GM18502 (cell line): ENCODE measurements around the gene FAM13A.
"Not testable (repeated sequence)": the region's sequence is repeated elsewhere in the genome, so short reads cannot be mapped to it uniquely, and the experiment has no call there.

Experiments
- ATAC-seq: cut with Tn5 transposase; IDR thresholded peaks from one replicate; pipeline ENCODE4 v1.9.1; 2021; ENCODE audit warnings: mild to moderate bottlenecking; ENCODE audit not compliant: unreplicated experiment, poor library complexity

The FAM13A gene

DNA sequence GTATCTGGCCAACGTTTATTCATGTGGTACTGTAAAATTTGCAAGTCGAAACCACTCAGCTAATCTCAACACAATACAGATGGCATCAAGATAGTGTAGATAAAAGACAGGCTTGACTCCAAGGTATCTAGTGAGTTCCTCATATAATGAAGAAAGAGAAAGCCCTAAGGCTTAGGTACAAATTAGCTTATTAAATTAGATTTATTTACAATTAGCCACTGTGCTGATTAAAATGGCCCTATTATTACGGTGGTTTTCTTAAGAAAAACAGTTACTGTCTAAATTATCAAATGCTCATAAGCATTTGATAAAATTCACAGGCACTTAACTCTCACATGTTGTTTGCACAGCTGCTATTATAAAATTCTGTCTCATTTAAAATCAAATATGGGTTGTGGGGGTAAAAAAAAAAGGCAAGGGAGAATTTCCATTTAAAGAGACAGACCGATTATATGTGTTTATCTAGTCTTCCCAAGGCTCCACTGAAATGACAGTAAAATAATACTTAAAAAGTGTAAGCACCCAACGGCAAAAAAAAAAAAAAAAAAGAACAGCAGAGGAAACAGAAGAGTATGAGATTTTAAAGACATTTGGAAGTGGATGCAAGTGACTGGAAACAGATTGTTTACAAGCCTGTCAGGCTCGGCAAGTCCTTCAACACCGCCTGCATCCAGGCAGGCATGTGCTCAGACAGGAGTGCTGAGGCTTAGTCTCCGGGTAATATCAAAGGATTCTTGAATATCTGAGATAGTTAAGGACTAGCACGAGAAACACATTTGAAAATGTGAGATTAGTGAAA, 55.1 kb downstream of the FAM13A start:
- ATAC-seq = no peak

DNA sequence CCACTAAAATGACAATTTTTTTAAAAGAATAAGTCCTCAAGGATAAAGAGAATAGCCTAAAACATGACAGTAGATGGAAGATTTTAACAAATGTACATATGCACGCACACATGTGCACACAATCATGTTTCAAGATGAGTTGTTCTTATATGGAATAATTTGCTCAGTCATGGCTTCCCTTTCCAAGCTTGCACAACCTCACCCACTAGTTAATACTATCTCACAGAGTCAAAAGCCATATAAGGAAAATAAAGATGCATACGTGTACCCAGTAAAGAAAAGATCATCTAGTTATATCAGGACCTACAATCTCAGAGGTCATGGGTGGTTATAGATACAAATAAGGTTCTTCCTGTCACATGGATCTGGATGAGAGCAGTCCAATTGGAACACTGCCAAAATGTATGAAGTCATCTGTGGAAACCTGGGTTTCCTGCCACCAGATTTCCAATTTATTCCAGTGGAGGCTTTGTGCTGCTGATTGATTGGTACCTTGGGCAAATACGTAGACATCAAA, 56.1 kb downstream of the FAM13A start:
- no peak for ATAC-seq

DNA sequence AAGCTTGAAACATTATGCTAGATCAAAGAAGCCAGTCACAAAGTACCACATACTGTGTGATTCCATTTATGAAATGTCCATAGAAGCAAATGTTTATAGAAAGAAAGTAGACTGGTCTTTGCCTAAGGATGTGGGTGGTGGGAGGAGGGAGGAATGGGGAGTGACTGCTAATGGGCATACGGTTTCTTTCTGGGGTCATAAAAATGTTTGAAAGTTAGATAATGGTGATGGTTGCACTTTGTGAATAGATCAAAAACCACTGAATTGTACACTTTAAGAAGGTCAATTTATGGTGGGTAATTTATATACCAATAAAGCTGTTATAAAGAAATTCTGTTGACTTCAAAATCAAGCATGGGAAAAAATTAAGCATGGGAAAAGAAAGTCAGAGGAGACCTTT, 56.6 kb downstream of the FAM13A start:
- ATAC-seq = no peak

DNA sequence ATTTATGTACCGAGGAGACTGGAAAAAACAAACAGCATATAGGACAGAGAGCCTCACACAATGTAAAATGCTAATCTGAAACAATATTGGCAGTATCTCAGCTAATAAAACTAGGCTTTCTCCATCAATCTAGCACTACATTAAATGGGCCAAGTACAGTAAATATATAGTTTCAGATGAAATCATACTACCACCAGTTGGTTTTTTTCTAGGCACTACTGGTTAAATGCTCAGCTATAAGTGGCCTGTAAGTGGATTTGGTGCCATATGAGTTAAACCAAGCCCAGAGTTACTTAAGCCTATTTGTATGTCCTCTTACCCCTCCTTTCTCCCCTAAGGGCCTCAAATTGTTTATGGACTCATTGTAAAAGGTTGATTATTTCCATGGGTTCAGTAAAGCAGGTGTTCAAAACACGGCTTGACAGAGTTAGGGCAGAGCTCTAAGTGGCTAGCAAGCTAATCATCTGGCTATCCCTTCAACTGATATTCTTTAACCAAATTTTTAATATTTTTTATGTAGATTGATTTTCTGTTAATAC, 57.5 kb downstream of the FAM13A start:
- ATAC-seq = no peak

DNA sequence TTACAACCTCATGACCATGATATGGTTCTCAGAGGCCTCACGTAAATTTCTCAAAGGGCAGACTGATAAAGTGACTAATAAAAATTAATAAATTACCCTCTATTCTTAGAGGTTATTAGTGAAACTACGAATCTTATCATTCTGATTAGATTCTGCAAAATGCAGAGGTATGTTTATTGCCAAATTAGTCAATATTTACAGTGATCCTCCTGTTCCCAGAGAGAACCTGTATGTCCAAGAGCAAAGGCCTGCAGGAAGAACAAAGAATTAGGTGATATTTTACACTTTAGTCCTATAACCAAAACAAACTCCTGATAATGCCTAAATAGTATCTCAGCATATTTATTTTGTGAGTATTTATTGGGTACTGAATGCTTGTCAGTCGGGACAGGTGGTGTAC, 58.1 kb downstream of the FAM13A start:
- ATAC-seq = no peak

DNA sequence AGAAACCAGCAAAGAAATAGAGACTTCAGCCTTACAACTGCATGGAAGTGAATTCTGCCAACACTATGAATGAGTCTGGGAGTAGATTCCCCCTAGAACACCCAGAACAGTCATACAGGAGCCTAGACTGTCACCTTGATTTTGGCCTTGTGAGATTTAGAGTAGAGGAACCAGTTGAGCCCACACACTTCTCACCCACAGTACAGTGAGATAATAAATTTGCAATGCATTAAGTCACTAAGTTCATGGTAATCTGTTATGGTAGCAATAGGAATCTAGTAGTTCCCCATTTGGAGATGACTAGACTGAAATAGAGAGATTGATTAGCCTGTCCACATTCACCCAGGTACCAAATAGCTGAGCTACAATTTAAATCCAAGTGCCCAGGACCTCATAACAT, 59.0 kb downstream of the FAM13A start:
- no peak for ATAC-seq

DNA sequence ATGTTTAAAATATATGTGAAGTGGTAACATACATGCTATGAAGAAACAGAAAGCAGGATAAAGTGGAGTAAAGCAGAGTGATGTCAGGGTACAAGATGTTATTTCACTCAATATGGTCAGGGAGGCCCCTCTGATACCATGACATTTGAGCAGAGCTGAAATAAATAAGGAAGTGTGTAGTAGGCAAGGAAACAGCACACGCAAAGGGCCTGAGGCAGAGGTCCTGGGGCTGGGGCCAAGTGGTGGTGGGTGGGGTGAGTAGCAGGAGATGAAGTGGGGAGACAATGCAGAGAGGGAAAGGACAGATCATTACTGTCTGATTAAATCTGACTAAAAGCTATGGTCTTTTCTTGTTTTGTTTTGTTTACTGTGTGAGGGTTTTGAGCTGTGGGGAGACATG, 61.1 kb downstream of the FAM13A start:
- no peak for ATAC-seq

DNA sequence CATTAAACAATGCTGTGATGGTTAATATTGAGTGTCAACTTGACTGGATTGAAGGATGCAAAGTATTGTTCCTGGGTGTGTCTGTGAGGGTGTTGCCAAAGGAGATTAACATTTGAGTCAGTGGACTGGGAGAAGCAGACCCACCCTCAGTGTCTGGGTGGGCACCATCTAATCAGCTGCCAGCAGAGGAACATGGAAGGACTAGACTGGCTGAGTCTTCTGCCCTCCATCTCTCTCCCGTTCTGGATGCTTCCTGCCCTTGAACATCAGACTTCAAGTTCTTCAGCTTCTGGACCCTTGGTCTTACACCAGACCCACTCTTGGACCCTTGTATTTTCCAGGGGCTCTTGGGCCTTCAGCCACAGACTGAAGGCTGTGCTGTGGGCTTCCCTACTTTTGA, 61.7 kb downstream of the FAM13A start:
- not testable (repeated sequence) for ATAC-seq

DNA sequence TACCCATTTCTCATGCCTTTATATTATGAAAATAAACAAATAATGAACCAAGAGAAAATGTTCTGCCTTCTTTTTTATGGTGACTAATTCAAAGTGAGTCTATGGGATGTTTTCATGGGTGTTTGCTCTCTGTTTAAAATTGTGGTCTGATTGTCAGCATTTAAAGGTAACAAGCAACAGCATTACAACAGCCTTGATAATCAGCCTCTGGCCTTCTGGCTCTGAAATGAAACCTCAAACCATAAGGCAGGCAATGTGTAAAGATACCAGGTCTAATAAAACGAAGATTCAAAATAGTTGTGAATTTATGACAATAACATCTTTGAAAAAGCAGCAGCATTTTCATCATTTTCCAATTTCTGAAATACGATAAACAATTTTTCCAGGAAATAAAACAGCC, 63.7 kb downstream of the FAM13A start:
- no peak for ATAC-seq

DNA sequence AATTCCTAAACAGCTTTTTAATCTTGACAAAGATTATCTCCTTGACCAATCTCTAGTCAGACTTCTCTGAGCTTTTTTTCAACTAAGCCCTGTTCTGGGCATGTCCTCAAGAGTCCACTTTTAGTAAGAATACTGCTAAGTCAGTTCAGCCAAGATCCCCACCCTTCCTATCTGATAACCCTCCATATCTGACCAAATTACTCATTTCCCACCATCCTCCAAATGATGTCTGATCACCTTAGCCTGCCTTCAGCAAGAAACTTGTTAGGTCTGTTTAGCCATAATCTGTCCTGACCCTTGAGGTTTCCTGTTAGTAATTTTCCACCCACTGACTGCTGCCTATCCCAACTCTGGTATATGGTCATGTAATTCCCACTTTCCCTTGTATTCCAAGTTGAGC, 65.2 kb downstream of the FAM13A start:
- ATAC-seq = no peak

DNA sequence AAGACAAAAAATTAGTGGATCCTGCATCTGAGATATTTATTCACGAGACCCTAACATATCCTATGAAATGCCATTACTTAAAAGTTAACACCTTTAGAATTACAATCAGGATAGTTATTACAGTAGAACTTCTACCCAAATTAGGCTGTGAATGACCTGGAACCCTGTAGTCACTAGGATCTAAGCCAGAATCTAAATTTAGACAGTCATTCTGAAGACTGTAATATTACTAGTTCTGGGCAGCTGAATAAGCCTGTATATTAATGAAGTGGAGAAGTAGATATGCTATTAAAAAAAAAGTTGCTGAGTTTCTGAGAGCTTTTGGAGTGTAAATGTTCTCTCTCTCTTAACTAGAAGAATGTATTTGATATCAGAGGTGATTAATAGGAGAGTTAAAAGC, 67.0 kb downstream of the FAM13A start:
- ATAC-seq = no peak

DNA sequence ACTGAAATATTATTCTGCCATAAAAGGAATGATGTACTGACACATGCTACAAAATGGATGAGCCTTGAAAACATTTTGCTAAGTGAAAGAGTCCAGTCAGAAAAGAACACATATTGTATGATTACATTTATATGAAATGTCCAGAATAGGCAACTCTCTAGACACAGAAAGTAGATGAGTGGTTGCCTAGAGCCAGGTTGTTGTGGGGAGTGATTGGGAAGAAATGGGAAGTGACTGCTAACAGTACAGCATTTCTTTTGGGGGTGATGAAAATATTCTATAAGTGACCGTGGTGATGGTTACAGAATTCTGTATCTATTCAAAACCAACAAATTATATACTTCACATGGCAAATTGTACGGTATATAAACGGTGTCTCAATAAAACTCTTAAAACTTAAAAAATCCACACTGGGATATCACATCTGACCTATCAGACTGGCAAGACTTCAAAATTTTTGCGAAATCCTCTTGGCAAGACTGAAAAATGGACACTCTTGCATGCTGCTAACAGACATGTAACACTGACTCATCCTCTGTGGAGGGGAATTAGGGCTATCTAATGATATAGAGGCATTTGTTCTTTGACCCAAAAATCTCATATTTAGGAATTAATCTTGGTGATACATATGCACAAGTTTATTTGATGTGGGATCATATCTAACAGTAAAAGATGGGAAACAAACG, 71.8 kb downstream of the FAM13A start:
- no peak for ATAC-seq

DNA sequence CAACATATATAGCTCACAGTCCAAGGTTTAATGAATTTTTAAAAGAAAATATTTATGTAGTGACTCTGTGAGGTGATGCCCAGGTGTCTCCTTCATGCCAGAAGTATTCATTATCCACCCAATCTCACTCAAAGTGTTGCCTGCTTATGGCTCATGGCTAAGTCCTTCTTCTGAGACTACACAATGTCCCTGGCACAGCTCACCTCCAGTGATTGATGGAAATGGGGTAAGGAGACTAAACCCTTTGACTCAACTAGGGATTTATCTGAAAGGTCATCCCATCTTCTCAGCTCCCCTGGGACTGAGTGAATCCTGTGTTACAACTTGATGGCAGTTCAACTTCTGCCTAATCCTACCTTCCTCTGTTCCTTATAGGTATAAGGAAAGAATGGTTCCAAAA, 74.2 kb downstream of the FAM13A start:
- ATAC-seq = no peak

DNA sequence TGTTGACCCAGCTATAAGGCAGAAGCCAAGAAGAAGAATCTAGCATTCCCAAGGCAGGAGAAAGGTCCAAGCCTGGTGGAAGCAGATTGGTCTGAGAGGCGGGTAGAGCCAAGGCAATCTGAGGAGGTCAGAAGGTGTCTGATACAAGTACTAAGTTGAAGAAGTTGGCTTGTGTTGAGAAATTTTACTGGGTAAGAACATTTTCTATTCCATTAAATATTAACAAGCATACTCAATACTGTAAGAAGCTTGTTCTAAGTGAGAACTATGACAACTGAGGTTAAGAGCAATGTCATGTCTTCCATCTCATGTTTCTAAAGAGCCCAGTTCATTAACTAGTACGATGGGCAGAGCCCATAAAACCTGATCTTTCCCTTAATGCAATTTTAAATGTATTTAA, 75.0 kb downstream of the FAM13A start:
- no peak for ATAC-seq

DNA sequence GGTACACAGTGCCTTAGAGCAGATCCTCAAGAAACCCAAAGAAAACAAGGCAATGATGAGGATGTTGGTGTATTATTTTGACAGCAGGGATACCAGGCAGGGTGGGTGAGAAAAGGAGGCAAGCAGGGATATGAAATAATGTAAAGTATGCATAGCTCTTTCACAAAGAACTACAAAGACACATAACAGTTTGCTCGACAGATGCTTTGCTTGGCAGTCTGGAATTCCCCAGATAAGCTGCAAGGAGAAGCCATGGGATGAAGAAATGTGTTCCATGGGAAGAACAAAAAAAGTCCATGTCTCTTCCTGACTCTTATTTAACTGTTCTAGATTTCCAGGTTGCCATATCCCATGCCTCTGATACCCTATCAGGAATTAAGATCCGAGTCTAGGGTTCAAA, 75.4 kb downstream of the FAM13A start:
- no peak for ATAC-seq

DNA sequence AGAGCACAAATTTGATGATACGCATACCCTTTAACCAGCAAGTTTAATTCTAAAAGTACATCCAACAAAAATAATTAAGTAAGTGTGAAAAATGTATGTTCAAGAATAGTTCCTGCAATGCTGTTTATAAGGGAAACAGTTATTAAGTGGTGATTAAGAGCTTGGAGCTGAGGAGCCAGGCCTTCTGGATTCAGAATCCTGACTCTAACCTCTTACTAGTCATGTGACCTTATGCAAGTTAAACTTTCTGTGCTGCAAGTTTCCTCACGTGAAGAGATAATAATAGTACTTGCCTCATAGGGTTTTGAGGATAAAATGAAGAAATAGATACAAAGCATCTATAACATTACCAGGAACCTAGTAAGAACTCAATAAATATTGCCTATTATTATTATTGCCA, 77.7 kb downstream of the FAM13A start:
- no peak for ATAC-seq

DNA sequence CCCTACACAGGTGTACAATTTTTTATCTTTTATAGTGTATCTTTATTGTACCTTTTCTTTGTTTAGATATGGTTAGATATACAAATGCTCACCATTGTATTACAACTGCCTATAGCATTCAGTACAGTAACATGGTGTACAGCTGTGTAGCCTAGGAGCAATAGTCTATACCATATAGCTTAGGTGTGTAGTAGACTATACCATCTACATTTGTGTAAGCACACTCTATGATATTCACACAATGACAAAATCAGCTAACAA, 80.3 kb downstream of the FAM13A start:
- ATAC-seq = no peak

DNA sequence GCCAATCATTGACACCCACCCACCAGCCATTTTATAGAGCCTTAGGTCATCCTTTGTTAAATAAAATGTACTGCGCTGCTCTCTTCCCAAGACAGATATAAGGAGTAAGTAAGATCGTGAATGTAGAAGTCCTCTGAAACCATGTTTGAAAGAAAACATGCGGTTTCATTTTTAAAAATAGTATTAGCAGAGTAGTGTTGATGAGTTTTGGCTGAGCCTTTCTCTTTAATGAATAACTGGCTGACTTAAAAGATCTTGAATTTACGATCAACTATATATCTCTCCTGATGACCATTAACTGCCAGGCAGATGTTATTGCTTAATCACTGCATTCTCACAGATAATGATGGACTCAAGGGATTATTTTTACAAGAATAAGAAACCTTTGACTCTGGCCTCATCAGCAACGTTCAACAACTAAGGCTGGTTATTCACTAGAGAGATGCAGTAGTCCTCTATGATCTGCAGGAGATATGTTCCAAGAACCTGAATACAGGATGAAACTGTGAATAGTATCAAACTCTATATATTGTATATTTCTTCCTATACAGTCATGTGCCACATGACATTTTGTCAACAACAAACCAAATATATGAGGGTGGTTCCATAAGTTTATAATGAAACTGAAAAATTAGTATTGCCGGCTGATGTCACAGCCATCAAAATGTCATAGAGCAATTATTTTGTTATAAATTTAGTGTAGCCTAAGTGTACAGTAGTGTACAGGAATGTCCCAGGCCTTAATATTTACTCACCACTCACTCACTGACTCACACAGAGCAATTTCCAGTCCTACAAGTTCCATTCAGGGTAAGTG, 80.8 kb downstream of the FAM13A start:
- ATAC-seq = no peak

DNA sequence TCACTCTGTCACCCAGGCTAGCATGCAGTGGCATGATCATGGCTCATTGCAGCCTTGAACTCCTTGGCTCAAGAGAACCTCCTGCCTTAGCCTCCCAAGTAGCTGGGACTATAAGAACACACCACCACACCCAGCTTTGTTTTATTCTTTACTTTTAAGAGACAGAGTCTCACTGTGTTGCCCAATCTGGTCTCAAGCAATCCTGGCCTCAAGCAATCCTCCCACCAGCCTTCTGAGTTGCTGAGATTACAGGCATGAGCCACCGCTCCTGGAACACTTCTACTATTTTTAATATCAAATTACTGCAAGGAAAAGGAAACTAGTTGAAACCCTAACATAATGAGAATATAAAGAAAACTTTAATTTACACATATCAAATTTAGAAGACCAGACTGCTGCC, 85.4 kb downstream of the FAM13A start:
- no peak for ATAC-seq

DNA sequence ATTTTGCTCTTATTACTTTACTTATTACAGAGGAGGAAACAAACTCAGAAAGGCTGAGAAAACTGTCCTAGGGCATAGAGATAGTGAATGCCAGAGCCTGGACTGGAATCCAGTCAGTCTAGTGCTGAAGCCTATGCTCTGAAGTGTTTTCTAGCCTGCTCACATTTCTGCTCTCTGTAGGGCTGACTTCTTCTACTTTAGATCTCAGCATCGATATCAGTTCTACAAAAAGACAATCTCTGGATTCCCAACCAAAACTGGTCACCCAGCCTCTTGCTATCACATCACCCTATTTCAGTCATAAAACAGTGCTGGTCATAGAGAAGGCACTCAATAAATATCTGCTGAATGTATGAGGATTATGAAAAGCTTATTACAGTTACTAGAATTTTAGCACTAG, 87.2 kb downstream of the FAM13A start:
- ATAC-seq = no peak

DNA sequence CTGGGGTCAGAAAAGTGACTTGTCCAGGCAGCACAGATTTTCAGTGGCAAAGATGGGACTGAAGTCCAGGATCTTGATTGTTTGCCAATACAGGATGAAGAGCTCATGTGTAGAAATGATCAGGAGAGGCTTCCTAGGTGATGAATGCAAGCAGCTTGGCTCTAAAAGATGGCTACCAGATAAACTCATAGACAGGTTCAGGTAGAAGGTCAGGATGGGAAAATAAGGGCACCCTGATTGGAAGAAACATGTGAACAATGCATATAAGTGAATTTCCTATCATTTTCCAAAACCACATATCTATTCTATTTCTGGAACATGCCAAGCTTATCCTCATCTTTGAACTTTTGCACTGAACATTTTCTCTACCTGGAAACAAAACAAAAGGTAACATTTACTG, 87.7 kb downstream of the FAM13A start:
- no peak for ATAC-seq
